GM21737 (cell line): ENCODE results near the gene ZNF584.
"Not testable (repeated sequence)": the region's sequence is repeated elsewhere in the genome, so short reads cannot be mapped to it uniquely, and the experiment has no call there.

ENCODE experiments used
- ATAC-seq: cut with Tn5 transposase; IDR thresholded peaks from one replicate; pipeline ENCODE4 v1.9.1; 2021; ENCODE audit warnings: mild to moderate bottlenecking, moderate library complexity; ENCODE audit not compliant: unreplicated experiment

The ZNF584 gene

GRCh38 chr19:58403920-58404478, 4.5 kb upstream of the ZNF584 start:
- ATAC-seq = not testable (repeated sequence)

GRCh38 chr19:58406818-58407657, 1.4 kb upstream of the ZNF584 start:
- ATAC-seq = no peak

GRCh38 chr19:58407658-58408151, 744 bp upstream of the ZNF584 start:
- ATAC-seq = no peak

- peak; percentile 18 for ATAC-seq
These were observed 751 bp downstream of the ZNF584 start for GRCh38 chr19:58409010-58409790.

GRCh38 chr19:58416604-58417003, 8.2 kb downstream of the ZNF584 start:
- no peak for ATAC-seq

- no peak for ATAC-seq
These were observed 8.6 kb downstream of the ZNF584 start for GRCh38 chr19:58417071-58417470.

- ATAC-seq = no peak
These were observed 20.2 kb downstream of the ZNF584 start for GRCh38 chr19:58428617-58429016.

- no peak for ATAC-seq
These were observed 21.3 kb downstream of the ZNF584 start for GRCh38 chr19:58429745-58430144.

GRCh38 chr19:58434217-58434616, 25.8 kb downstream of the ZNF584 start:
- no peak for ATAC-seq

GRCh38 chr19:58439576-58440554, 31.4 kb downstream of the ZNF584 start, which contains the start of gene ZNF132:
ZNF132 (minus strand) TSS chr19:58440153; CDS start chr19:58439821, 332 bp downstream.
- ATAC-seq = peak; percentile 93

- no peak for ATAC-seq
These were observed 32.1 kb downstream of the ZNF584 start for GRCh38 chr19:58440556-58440955.

GRCh38 chr19:58442986-58443385, 34.5 kb downstream of the ZNF584 start:
- not testable (repeated sequence) for ATAC-seq

GRCh38 chr19:58448860-58449259, 40.4 kb downstream of the ZNF584 start:
- ATAC-seq = not testable (repeated sequence)

- not testable (repeated sequence) for ATAC-seq
These were observed 41.5 kb downstream of the ZNF584 start for GRCh38 chr19:58449980-58450379.

GRCh38 chr19:58450856-58451357, 42.5 kb downstream of the ZNF584 start:
- ATAC-seq = peak; percentile 15

GRCh38 chr19:58451358-58452101, 43.1 kb downstream of the ZNF584 start, which contains the start of gene ZNF324B:
ZNF324B (plus strand) TSS chr19:58451622; CDS start chr19:58453702, 2,080 bp downstream.
- ATAC-seq = peak; percentile 87

- no peak for ATAC-seq
These were observed 45.3 kb downstream of the ZNF584 start for GRCh38 chr19:58453743-58454142.

- no peak for ATAC-seq
These were observed 46.9 kb downstream of the ZNF584 start for GRCh38 chr19:58455306-58455705.

- no peak for ATAC-seq
These were observed 47.7 kb downstream of the ZNF584 start for GRCh38 chr19:58456111-58456510.
